Fibroblast of skin of back (primary cell): ENCODE data around the gene TBC1D1.
"Not testable (repeated sequence)": the region's sequence is repeated elsewhere in the genome, so short reads cannot be mapped to it uniquely, and the experiment has no call there.

Experiments used
- DNase-seq: peaks from one replicate; pipeline ENCODE4 v3.0.0-alpha.2; 2013

Gene TBC1D1

GRCh38 chr4:37889849-37890800, 759 bp upstream of the TBC1D1 start:
- no peak for DNase-seq

- DNase-seq, result no peak
Measured at GRCh38 chr4:37891260-37892159, 626 bp downstream of the TBC1D1 start.

- DNase-seq, result no peak
Measured at GRCh38 chr4:37892641-37893040, 1.8 kb downstream of the TBC1D1 start.

GRCh38 chr4:37893164-37893563, 2.3 kb downstream of the TBC1D1 start:
- DNase-seq, result no peak

GRCh38 chr4:37895271-37895670, 4.4 kb downstream of the TBC1D1 start:
- no peak for DNase-seq

- no peak for DNase-seq
Measured at GRCh38 chr4:37896206-37896860, 5.4 kb downstream of the TBC1D1 start.

- DNase-seq, result no peak
Measured at GRCh38 chr4:37902212-37902611, 11.3 kb downstream of the TBC1D1 start.

GRCh38 chr4:37902738-37903693, 12.1 kb downstream of the TBC1D1 start:
- DNase-seq, result no peak

- no peak for DNase-seq
Measured at GRCh38 chr4:37903901-37904300, 13.0 kb downstream of the TBC1D1 start.

- DNase-seq, result no peak
Measured at GRCh38 chr4:37904824-37905223, 13.9 kb downstream of the TBC1D1 start.

GRCh38 chr4:37905533-37906169, 14.8 kb downstream of the TBC1D1 start:
- DNase-seq, result no peak

GRCh38 chr4:37908488-37909331, 17.8 kb downstream of the TBC1D1 start:
- peak; percentile 65 for DNase-seq

- DNase-seq, result no peak
Measured at GRCh38 chr4:37909332-37910090, 18.6 kb downstream of the TBC1D1 start.

- no peak for DNase-seq
Measured at GRCh38 chr4:37910091-37910486, 19.2 kb downstream of the TBC1D1 start.

- DNase-seq, result no peak
Measured at GRCh38 chr4:37914539-37914938, 23.7 kb downstream of the TBC1D1 start.

GRCh38 chr4:37917388-37917787, 26.5 kb downstream of the TBC1D1 start:
- DNase-seq, result no peak

- no peak for DNase-seq
Measured at GRCh38 chr4:37918653-37919052, 27.8 kb downstream of the TBC1D1 start.

- no peak for DNase-seq
Measured at GRCh38 chr4:37922328-37922727, 31.4 kb downstream of the TBC1D1 start.

GRCh38 chr4:37923089-37923488, 32.2 kb downstream of the TBC1D1 start:
- not testable (repeated sequence) for DNase-seq
